ENCODE results near the gene UQCRH.

The UQCRH gene

GRCh38 chr1:46301808-46302640 is 1.5 kb upstream of the UQCRH start (continued):
- TF ChIP-seq ATF2 (tag by site-specific recombination; IDR thresholded peaks at IDR 0.05; ENCODE audit: low read depth) = no peak
- no peak for TF ChIP-seq ZNF473 (tag by site-specific recombination; IDR thresholded peaks at IDR 0.05)
- no peak for TF ChIP-seq HOXD13 (CRISPR knock-in tag; IDR thresholded peaks at IDR 0.05; ENCODE audit: borderline replicate concordance)
- TF ChIP-seq ZNF223 (tag by site-specific recombination; IDR thresholded peaks at IDR 0.05) = no peak
- TF ChIP-seq KLF16 (tag by site-specific recombination; IDR thresholded peaks at IDR 0.05) = peak; percentile 87
- TF ChIP-seq ZNF76 (tag by site-specific recombination; IDR thresholded peaks at IDR 0.05; ENCODE audit: borderline replicate concordance, low read depth) = peak; percentile 12
- TF ChIP-seq ZNF398 (tag by site-specific recombination; IDR thresholded peaks at IDR 0.05) = peak; percentile 66

GRCh38 chr1:46302641-46303037 is 859 bp upstream of the UQCRH start:
- CTCF ChIA-PET = interaction anchor here (0.7 to 1.7 kb wide), 4 partner anchors 29 to 58 kb away, joined by 3 to 4 read pairs (median 4); partner anchors contain the start of gene NSUN4
- H3K36me3 ChIP-seq (ENCODE audit: control insufficient read depth in 2 of 2, insufficient read depth in 1 of 2, low read length in 2 of 2) = peaks cover 0 to 27% of the 10 kb centered on the region in 2 experiments; a peak in 2 of 3 replicates
- no peaks in the 10 kb centered on the region for H3K4me1 ChIP-seq (ENCODE audit: control insufficient read depth, insufficient read depth, low read length)
- POLR2A ChIA-PET = interaction anchor here (0.6 to 2.5 kb wide), 11 partner anchors 12 to 1733 kb away, joined by 3 to 24 read pairs (median 4); partner anchors contain the start of genes GPBP1L1, NSUN4 and RAD54L
- H3K9me3 ChIP-seq (ENCODE audit: control insufficient read depth, insufficient read depth, low read depth, low read length) = no peaks in the 10 kb centered on the region
- H3K4me3 ChIP-seq (ENCODE audit: low read depth, low read length) = peak overlapping the region; percentile 88
- peak overlapping the region; percentile 99 for H3K27ac ChIP-seq (ENCODE audit: extremely low read depth, low read depth, low read length)
- no peak for TF ChIP-seq ZNF423 (tag by site-specific recombination; IDR thresholded peaks at IDR 0.05)
- no peak for TF ChIP-seq ZBTB8A (tag by site-specific recombination; IDR thresholded peaks at IDR 0.05)
- TF ChIP-seq ZFP3 (tag by site-specific recombination; IDR thresholded peaks at IDR 0.05; ENCODE audit: low read depth) = no peak
- TF ChIP-seq ZNF449 (tag by site-specific recombination; IDR thresholded peaks at IDR 0.05) = no peak
- TF ChIP-seq ZNF366 (tag by site-specific recombination; conservative IDR thresholded peaks at IDR 0.05) = no peak
- TF ChIP-seq ZNF391 (tag by site-specific recombination; IDR thresholded peaks at IDR 0.05; ENCODE audit: borderline replicate concordance, low read depth) = peak; percentile 24
- 0 out of 2 replicates have a peak, but pooled peaks have one; percentile 2 for TF ChIP-seq ZNF624 (tag by site-specific recombination; IDR thresholded peaks at IDR 0.05)
- no peak for TF ChIP-seq ZNF19 (tag by site-specific recombination; IDR thresholded peaks at IDR 0.05; ENCODE audit: low read depth)
- TF ChIP-seq TCF7L2 (IDR thresholded peaks at IDR 0.05; ENCODE audit: borderline replicate concordance, low read depth, low read length) = no peak
- no peak for TF ChIP-seq ZNF433 (tag by site-specific recombination; IDR thresholded peaks at IDR 0.05; ENCODE audit: low read depth)
- no peak for TF ChIP-seq ZNF785 (tag by site-specific recombination; IDR thresholded peaks at IDR 0.05)
- TF ChIP-seq GLI4 (tag by site-specific recombination; IDR thresholded peaks at IDR 0.05) = no peak
- TF ChIP-seq ZXDB (tag by site-specific recombination; IDR thresholded peaks at IDR 0.05) = no peak
- no peak for TF ChIP-seq ZNF560 (tag by site-specific recombination; IDR thresholded peaks at IDR 0.05; ENCODE audit: borderline replicate concordance)
- TF ChIP-seq ZNF24 (tag by site-specific recombination; IDR thresholded peaks at IDR 0.05) = no peak
- TF ChIP-seq ZFHX2 (tag by site-specific recombination; conservative IDR thresholded peaks at IDR 0.05) = no peak
- no peak for TF ChIP-seq ZNF510 (tag by site-specific recombination; IDR thresholded peaks at IDR 0.05; ENCODE audit: insufficient replicate concordance)
- no peak for TF ChIP-seq SETDB1 (IDR thresholded peaks at IDR 0.05; ENCODE audit: insufficient read length, low read length)
- peak; percentile 74 for TF ChIP-seq ZBTB6 (tag by site-specific recombination; IDR thresholded peaks at IDR 0.05)
- no peak for TF ChIP-seq ZNF148 (tag by site-specific recombination; IDR thresholded peaks at IDR 0.05; ENCODE audit: borderline replicate concordance)
- no peak for TF ChIP-seq ZNF791 (tag by site-specific recombination; IDR thresholded peaks at IDR 0.05)
